Inflammatory macrophage treated with lipopolysaccharide for 4 hours (primary cell): ENCODE data around the gene CPA4.
"Not testable (repeated sequence)": the region's sequence is repeated elsewhere in the genome, so short reads cannot be mapped to it uniquely, and the experiment has no call there.

Experiments
- DNase-seq: peaks from one replicate; pipeline ENCODE4 v3.0.0-alpha.2; 2020

CPA4 gene, protein sequence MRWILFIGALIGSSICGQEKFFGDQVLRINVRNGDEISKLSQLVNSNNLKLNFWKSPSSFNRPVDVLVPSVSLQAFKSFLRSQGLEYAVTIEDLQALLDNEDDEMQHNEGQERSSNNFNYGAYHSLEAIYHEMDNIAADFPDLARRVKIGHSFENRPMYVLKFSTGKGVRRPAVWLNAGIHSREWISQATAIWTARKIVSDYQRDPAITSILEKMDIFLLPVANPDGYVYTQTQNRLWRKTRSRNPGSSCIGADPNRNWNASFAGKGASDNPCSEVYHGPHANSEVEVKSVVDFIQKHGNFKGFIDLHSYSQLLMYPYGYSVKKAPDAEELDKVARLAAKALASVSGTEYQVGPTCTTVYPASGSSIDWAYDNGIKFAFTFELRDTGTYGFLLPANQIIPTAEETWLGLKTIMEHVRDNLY

DNA sequence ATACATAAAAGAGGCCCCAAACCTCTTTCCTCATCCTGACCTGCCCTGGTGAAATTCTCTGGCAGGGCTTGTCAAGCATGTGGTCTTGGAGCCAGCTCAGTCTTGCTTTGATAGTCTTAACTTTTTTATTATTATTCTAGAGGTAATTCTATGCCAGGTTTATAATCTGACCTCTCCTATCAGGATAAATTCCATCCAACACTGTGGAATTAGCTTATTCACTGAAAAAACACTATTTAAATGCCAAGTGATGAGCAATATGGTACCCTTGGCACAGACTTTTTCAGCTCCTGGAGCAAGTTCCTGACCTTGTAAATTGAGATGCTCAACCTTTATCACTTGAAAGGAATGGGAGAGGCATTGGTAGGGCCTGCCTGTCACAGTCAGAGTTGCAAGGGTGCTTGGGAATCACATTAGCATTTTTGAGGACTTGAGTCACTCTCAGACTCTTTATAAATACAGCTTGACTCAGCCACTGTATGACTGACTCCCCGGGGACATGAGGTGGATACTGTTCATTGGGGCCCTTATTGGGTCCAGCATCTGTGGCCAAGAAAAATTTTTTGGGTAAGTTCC, at the start of gene CPA4:
Gene CPA4 (plus strand): TSS at position 480 of the 576 bp plus-strand sequence. CDS start 20 bp downstream, at position 500.
- no peak for DNase-seq

DNA sequence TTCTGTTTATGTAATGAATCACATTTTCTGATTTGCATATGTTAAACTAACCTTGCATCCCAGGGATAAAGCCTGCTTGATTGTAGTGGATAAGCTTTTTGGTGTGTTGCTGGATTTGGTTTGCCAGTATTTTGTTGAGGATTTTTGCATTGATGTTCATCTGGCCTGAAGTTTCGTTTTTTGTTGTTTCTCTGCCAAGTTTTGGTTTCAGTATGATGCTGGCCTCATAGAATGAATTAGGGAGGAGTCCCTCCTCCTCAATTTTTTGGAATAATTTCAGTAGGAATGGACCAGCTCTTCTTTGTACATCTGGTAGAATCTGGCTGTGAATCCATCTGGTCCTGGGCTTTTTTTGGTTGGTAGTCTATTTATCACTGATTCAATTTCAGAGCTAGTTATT, 49.5 kb upstream of the CPA4 start:
- peak; percentile 52 for DNase-seq

DNA sequence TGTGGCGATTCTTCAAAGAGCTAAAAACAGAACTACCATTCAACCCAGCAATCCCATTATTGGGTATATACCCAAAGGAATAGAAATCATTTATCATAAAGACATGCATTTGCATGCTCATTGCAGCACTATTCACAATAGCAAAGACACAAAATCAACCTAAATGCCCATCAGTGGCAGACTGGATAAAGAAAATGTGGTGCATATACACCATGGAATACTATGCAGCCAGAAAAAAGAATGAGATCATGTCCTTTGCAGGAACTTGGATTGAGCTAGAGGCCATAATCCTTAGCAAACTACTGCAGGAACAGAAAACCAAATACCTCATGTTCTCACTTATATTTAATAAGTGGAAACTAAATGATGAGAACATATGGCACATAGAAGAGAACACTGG, 46.5 kb upstream of the CPA4 start:
- DNase-seq, result not testable (repeated sequence)

DNA sequence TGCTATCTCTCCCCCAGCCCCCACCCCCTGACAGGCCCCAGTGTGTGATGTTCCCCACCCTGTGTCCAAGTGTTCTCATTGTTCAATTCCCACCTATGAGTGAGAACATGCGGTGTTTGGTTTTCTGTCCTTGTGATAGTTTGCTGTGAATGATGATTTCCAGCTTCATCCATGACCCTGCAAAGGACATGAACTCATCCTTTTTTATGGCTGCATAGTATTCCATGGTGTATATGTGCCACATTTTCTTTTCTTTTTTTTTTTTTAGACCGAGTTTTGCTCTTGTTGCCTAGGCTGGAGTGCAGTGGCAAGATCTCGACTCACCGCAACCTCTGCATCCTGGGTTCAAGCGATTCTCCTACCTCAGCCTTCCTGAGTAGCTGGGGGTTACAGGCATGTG, 44.1 kb upstream of the CPA4 start:
- DNase-seq, result not testable (repeated sequence)

DNA sequence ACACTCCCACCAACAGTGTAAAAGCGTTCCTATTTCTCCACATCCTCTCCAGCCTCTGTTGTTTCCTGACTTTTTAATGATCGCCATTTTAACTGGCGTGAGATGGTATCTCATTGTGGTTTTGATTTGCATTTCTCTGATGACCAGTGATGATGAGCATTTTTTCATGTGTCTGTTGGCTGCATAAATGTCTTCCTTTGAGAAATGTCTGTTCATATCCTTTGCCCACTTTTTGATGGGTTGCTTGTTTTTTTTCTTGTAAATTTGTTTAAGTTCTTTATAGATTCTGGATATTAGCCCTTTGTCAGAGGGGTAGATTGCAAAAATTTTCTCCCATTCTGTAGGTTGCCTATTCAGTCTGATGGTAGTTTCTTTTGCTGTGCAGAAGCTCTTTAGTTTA, 43.3 kb upstream of the CPA4 start:
- DNase-seq, result not testable (repeated sequence)

DNA sequence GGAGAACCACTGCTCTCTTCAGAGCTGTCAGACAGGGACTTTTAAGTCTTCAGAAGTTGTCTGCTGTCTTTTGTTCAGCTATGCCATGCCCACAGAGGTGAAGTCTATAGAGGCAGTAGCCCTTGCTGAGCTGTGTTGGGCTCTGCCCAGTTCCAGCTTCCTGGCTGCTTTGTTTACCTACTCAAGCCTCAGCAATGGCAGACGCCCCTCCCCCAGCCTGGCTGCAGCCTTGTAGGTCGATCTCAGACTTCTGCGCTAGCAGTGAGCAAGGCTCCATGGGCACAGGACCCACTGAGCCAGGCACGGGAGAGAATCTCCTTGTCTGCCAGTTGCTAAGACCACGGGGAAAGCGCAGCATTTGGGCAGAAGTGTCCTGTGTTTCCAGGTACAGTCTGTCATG, 38.4 kb upstream of the CPA4 start:
- DNase-seq, result no peak

DNA sequence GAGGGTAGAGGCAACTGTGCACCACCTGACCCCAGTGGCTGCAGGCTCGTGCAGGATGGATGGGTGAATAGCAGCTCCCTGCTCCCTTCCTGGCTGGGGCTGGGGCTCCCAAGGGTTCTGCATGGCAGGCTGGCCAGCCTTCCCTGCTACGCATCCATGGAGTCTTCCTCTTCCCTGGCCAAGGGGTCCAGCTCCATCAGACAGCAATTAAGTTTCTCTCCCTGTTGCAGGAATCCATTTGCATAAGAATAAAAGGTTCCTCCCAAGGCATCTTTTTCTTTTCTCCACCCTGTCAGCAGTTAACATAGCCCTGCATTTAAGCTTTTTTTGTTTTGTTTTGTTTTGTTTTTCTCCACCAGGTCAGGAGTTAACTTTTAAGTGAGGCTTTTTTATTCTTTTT, 36.3 kb upstream of the CPA4 start:
- no peak for DNase-seq

DNA sequence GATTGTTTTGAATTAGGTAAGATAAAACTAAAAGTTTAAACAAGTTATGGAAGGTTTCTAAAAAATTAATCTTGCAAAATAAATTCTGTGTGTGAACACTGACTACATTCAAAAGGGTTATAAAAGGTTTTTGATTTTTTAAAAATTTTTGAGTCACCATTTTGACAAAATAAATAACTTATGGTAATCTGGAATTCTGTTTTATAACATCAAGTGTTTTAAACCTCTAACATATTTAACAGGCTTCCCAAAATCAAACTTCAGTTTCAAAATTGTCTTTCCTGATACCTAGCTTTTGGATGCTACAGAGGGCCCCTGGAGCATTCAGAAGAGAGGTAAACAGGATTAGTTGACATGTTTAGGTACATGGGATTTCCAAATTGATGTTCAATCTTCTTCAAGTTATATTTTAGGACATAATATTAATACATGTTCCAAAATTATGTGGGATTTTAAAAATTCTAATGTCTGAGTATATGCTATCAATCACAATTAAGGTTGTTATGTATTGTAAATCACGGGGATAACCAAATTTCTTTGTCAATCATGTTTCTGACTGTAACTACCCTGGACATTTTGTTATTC, 34.4 kb upstream of the CPA4 start:
- DNase-seq, result no peak

DNA sequence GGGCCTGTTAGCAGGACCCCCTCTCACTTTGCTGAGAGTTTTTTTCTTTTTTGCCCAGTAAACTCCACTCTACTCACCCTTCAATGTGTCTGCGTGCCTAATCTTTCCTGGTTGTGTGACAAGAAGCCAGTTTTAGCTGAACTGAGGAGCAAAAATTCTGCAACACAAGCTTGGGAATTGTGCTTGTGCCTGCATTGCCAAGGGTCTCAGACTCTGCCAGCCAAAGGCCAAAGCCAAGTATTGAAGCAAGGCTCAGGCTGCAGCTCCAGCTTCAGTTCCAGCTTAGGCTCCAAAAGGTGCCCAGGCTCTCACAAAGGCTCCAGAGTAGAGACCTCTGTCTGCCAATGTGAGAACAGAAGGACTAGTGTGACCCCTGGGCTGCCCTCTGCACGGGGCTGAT, 30.5 kb upstream of the CPA4 start:
- DNase-seq, result no peak

DNA sequence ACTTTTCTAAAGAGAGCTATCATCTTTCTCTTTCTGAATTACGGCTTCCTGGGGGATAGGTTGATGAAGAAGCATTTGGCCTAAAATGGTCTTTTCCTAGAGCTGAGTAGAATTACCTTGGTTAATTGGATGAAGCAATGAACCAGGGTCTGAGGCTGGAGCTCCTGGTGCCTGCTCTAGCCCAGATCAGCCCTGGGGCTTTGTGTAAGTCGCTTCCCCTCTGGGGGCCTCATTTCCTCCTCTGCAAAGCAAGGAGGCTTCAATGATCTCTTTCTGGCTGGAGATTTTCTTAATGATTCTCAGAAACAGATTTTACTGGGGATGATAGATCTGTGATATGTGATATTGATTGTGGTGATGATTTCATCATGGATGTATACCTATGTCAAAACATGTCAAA, 29.8 kb upstream of the CPA4 start:
- no peak for DNase-seq

DNA sequence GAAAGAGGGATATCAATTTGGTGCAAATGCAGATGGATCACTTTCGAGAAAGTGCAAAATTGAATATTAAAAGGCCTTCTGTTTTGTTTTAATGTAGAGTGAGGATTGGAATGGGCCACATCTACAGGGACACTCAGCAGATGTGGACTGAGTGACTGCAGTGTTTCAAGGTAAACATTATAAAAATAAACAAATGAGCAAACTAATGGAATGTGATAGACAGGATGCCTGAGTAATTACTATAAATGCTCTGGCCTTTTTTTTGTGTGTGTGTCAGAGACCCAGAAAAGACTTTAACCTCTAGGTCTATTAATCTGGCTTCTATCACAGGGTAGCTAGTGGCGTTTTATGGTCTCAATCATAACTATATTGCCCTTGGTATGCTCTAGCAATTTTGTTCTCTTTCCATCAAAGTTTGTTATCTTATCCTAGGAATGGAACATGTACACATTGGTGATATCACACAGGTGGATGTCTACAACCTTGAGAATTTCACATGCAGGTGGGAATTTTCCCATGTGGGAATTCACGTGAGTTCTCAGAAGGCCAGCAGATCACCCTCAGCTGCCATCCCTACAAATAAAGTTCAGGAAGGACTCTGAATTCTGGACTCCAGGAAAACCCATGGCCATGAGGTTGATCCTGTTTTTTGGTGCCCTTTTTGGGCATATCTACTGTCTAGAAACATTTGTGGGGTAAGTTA, 26.6 kb upstream of the CPA4 start, which contains the start of gene CPA2:
Gene CPA2 (plus strand): TSS at position 606 of the 703 bp plus-strand sequence. CDS start 19 bp downstream, at position 625.
- no peak for DNase-seq

DNA sequence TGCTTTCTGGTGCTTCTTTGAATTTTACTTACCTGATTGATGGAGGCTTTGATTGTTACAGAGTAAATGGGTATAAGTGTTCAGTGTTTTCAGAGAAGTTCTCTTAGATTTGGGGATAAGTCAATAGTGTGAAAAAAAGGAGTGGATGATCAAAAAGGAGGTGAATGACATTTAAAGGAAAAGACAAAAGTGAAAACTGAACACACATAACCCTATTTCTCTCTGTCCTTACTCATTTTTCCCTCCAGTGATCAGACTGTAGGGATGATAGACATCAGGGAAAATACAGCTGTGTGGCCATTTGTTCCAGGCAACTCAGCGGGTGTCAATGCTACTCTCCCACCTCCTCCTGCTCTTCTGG, 26.0 kb upstream of the CPA4 start:
- DNase-seq, result no peak

DNA sequence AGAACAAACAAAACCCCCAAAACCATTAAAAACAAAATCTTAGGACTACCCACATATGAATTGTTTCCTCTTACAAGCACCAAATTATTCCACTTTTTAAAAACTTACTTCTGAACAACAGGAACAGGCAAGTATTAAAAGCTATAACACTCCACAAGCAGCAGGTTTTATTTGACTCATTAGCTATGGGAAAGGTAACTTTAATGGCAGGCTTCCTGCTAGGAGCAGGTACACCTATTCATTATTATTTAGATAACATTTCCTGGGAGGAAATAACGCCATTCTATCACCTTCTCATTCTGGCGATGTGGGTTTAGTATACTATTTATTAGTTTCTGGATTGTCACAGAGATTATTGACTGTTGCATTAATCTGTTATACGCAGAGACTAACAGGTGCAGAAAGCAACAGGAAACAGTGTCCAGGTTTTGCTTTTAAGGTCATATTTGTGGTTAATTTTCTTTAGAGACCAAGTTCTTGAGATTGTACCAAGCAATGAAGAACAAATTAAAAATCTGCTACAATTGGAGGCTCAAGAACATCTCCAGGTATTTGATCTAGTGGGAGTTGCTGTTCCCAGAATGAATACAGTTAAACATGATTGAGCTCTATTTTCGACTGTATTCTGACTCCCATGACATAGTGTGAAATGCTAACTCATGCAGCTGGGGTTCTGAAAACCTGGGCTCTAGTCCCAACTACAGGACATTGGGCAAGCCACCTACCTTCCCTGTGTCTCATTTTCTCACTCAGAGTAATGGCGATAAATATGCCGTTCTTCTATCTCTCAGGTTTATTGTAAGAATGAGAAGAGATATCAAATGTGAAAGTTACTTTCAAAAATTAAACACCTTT, 24.3 kb upstream of the CPA4 start:
- DNase-seq, result no peak

DNA sequence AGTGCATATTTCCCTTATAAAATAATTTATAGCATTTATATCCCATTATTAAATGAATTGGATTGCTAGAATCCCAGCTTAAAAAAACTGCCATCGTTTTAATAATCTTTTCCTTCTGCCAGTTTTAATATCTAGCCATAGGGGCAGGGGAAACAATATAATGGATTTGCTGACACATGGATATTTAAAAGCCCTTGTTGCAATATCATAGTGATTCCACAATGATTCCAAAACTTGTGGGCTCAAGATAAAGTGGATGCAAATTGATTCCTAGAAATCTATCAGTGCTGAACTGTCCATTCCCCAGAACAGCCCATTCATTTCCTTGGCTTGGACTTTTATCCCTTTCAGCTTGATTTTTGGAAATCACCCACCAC, 23.7 kb upstream of the CPA4 start:
- DNase-seq, result no peak

DNA sequence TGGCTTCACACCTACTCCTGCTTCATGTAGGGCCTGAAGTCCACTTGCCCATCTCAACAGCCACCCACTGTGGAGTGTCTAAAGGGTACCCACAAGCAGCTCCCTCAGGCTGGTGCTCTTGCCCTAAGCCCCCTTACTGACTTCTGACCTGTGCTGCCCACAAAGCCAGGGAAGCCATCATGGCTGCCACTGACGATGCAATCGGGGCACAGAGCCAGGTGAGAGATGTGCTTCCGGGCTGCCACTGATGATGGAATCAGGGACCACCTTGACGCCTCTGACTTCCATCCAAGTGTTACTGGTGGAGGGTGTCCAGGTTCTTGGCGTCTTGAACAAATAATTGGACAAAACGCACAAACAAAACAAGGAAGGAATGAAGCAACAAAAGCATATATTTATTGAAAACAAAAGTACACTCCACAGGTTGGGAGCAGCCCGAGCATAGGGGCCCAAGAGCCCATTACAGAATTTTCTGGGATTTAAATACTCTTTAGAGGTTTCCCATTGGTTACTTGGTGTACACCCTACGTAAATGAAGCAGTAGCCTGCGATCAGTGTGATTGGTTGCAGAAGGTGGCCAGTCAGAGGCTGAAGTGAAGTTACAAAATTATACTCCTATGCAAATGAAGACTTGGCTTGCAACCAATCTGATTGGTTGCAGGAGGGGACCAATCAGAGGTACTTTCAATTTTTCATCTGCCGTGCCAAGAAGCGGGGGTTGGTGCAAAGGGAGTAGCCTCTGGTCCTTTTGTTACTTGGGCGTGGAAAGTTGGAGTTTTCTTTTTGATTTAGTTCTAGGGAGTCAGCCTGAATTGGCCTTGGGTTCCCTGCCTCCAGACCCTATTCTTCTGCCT, 21.8 kb upstream of the CPA4 start:
- DNase-seq, result no peak

DNA sequence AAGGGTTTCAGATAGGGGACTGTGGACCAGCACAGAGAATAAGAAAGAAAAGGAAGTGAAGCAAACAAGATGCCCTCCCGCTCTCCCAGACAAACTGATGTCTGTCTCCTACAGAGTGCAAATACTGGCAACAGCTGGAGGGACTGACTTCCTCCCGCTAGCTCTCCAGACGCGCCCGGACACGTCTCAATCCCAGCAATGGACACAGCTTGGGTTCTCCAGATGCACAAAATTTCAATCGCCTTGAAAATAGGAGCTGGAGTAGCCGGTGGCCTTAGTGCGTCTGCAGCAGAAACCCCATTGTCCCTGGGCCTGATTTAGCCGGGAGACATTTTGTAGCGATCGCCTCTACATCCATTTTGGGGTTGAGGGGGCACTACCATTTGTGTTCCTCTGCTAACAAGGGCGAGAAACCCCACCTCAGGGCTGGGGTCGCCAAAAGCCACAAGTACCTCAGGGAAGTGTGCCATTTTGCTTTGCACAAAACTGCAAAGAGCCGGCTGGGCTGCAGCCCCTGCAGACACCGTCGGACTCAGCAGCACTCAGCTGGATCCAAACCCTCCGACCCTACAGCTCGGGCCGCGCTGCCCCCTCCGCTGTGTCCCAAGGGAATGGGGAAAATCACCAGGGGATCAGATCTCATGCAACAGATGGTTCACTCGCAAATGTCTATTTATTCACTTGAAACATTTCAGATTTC, 20.4 kb upstream of the CPA4 start:
- no peak for DNase-seq

DNA sequence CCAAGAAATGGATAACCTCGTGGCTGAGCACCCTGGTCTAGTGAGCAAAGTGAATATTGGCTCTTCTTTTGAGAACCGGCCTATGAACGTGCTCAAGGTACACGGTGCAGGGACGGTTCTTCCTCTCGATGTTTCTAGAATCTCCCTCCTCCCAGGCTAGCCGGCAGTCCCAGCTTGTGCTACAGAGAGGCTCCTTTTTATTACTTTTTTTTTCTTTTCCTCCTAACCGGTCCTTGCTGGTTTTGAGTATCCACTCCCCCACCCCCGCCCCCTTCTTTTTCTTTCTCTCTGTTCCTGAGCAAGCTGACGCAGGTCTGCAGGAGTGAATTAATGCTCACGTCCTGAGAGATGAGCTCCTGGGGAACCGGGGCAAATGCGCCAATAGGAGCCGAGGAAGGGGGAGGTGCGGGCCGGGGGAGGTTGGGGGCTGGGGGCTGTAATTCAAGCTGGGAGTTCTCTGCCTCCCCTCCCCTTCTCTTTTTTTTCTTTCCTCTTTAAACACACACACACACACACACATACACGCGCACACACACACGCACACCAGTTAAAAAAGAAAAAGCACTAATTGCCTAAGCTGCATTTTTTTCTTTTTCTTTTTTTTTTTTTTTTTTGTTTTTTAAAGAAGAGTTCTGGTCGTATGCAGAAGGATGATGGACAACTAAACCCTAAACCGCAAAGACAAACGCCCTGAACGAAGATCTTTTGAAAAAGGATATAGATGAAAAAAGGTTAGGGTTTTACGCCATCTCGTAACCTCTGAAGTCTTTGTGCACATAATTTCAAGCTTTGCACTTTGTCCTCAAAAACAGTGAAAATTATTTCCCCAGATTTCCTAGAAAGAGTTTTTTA, 19.7 kb upstream of the CPA4 start:
- peak; percentile 4 for DNase-seq

DNA sequence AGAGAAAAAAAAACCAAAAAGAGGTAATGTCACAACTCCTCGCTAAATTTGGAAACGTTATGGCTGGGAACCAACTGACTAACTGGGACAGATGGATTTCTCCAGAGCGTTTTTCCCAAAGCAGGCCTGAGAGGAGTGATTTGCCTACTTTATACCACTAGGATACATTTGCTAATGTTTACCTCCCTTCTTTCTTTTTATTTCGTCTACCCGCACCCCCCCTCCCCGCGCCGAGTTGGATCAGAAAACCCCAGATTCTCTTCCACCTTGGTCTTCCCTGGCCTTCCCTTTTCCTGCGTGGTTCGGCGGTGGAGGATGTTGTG, 19.1 kb upstream of the CPA4 start:
- no peak for DNase-seq

DNA sequence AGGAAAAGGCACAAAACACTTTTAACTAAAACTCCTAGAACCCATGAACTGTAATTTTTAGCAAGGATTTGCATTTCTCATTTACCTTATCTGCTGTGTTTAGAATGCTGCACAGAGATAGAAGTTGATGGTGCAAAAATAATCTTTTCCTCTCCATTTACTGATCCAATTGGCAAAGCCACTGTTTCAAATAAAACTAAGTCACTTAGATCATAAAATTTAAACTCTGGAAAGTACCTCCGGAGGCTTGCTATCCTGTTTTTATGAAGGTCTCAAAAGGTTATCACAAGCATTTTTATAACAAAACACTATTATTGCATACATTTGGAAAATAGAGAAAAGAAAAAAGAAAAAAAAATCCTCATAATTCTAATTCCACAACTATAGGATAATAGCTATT, 18.7 kb upstream of the CPA4 start:
- DNase-seq, result no peak

DNA sequence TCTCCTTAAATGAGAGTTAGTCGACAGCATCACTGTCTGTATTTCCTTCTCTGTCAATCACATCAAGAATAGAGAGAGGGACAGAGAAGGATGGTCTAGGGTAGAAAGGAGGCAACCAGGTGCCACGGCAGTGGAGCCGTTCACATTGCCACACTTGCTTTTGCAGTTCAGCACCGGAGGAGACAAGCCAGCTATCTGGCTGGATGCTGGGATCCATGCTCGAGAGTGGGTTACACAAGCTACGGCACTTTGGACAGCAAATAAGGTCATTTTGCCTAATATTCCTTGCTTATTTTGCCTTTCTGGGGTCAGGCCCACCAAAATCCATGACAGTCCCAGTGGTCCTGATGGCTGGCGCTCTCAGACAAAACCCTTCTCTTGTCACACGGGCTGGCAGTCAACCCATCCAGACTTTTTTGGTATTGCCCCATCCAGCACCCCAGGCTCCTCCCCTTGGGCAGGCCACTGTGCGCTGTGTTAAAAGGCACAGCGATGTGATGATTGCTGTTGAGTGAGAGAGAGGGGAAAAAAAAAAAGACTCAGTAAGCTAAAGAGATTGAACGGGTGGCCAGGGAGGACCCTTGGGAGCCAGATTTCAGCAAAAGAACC, 17.9 kb upstream of the CPA4 start:
- no peak for DNase-seq
